OCI-LY3 (cell line): Measurements from ENCODE around the gene SEMA6A.

Source experiments
- H2AFZ ChIP-seq: fragments of 200-600, 300-600 bp; shearing (Covaris generic); 2 replicates; pipeline ENCODE4 v1.6.0; 2014; ENCODE audit warnings: antibody characterized with exemption, low read depth, low read length
- H3K27ac ChIP-seq: fragments of 200-600, 300-600 bp; sonication (generic); 2 replicates; pipeline ENCODE4 v1.5.1; 2014; ENCODE audit warnings: mild to moderate bottlenecking, low read length, moderate library complexity, mixed read lengths
- H3K27me3 ChIP-seq: fragments of 200-600, 300-600 bp; sonication (generic); 2 replicates; pipeline ENCODE4 v1.6.1; 2014; ENCODE audit warnings: low read depth, low read length, mixed read lengths
- H3K36me3 ChIP-seq: fragments of 200-600, 300-600 bp; sonication (generic); replicated peaks from 2 replicates; pipeline ENCODE3; 2014; ENCODE audit warnings: low read depth, low read length, mixed read lengths
- H3K4me1 ChIP-seq: fragments of 300-600, 200-600 bp; sonication (generic); 2 replicates; pipeline ENCODE4 v1.6.1; 2014; ENCODE audit warnings: low read length, mixed read lengths
- H3K4me2 ChIP-seq: fragments of 200-600, 300-600 bp; sonication (generic); 2 replicates; pipeline ENCODE4 v1.6.1; 2014; ENCODE audit warnings: low read length, mixed read lengths
- H3K4me3 ChIP-seq: fragments of 300-600, 200-600 bp; sonication (generic); 2 replicates; pipeline ENCODE4 v1.5.1; 2014; ENCODE audit warnings: antibody characterized with exemption, mild to moderate bottlenecking, low read length, moderate library complexity
- H3K79me2 ChIP-seq: fragments of 300-600, 200-600 bp; shearing (Covaris generic); 2 replicates; pipeline ENCODE4 v1.6.1; 2014; ENCODE audit warnings: mild to moderate bottlenecking, low read length, mixed read lengths
- H3K9ac ChIP-seq: fragments of 300-600, 200-600 bp; shearing (Covaris generic); 2 replicates; pipeline ENCODE4 v1.6.0; 2014; ENCODE audit warnings: mild to moderate bottlenecking, low read length, moderate library complexity
- H3K9me3 ChIP-seq: fragments of 200-600, 300-600 bp; shearing (Covaris generic); 2 replicates; pipeline ENCODE4 v1.6.1; 2014; ENCODE audit warnings: low read length, mixed read lengths; ENCODE audit not compliant: insufficient read depth
- H4K20me1 ChIP-seq: fragments of 200-600, 300-600 bp; sonication (generic); 2 replicates; pipeline ENCODE4 v1.6.1; 2016; ENCODE audit warnings: low read length, mixed read lengths; ENCODE audit not compliant: insufficient read depth
- EZH2phosphoT487 ChIP-seq: fragments of 200-600 bp; shearing (Covaris generic); IDR thresholded peaks from 2 replicates; pipeline ENCODE4 v1.6.1; 2018; ENCODE audit warnings: antibody characterized with exemption, mixed run types, low read depth
- TF ChIP-seq, protein P1 (sequence below): fragments of 200-600, 300-600 bp; sonication (generic); IDR thresholded peaks from 2 replicates; pipeline ENCODE4 v1.5.1; 2014; ENCODE audit warnings: antibody characterized with exemption, low read length, low read depth

SEMA6A gene

DNA sequence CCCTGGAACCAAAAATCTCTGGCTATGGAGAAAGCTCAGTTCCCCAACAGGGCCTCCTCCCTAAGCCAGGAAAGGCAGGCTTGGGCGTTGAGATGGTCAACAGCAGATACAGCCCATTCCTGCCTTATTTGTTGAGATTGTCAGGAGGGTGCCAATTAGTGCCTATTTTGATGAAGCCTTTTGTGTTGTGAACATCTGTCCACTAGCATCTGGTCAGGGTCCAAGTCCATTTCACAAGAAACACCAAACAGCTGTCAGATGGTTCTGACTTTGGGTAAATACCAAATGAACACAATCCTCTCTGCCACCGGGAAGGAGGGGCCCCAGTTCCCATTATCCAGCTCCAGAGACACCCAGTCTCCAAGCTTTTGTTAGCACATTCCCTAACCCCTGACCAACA is 19.9 kb downstream of the SEMA6A start:
- Histone ChIP-seq H2AFZ (no peak overlapping the region), H3K9ac (no peak overlapping the region), H3K4me3 (no peak overlapping the region), H3K27ac (no peak overlapping the region), H3K27me3 (no peaks in the 10 kb centered on the region), H3K36me3 (no peaks in the 10 kb centered on the region), H4K20me1 (no peaks in the 10 kb centered on the region), H3K9me3 (no peaks in the 10 kb centered on the region), H3K4me2 (no peak overlapping the region), H3K79me2 (no peaks in the 10 kb centered on the region), H3K4me1 (no peaks in the 10 kb centered on the region)
- no peak for TF ChIP-seq EZH2phosphoT487
- TF ChIP-seq, protein P1, sequence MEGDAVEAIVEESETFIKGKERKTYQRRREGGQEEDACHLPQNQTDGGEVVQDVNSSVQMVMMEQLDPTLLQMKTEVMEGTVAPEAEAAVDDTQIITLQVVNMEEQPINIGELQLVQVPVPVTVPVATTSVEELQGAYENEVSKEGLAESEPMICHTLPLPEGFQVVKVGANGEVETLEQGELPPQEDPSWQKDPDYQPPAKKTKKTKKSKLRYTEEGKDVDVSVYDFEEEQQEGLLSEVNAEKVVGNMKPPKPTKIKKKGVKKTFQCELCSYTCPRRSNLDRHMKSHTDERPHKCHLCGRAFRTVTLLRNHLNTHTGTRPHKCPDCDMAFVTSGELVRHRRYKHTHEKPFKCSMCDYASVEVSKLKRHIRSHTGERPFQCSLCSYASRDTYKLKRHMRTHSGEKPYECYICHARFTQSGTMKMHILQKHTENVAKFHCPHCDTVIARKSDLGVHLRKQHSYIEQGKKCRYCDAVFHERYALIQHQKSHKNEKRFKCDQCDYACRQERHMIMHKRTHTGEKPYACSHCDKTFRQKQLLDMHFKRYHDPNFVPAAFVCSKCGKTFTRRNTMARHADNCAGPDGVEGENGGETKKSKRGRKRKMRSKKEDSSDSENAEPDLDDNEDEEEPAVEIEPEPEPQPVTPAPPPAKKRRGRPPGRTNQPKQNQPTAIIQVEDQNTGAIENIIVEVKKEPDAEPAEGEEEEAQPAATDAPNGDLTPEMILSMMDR: no peak

DNA sequence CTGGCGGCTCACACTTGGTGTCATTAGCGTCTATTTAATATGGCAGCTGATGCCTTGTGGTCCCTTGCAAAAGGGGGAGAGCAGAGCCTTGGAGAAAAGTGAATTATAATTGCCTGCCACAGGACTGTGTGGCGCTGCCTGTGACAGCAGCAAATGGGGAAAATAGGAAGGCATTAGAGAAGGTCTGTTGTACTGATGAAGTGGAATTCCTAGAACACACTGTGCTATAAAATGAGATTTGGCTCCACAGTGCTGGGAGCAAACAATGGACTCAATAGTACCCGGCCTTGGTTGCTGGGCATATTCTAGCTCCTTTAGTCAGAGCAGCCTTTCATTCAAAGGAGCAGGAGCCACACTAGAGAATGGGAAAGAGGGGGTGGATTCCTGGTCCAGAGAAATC is 21.3 kb downstream of the SEMA6A start:
- Histone ChIP-seq H3K79me2 (no peaks in the 10 kb centered on the region), H2AFZ (no peak overlapping the region), H3K4me1 (no peaks in the 10 kb centered on the region), H3K4me3 (no peak overlapping the region), H4K20me1 (no peaks in the 10 kb centered on the region), H3K4me2 (no peak overlapping the region), H3K36me3 (no peaks in the 10 kb centered on the region), H3K9ac (no peak overlapping the region), H3K27me3 (no peaks in the 10 kb centered on the region), H3K9me3 (no peaks in the 10 kb centered on the region), H3K27ac (no peak overlapping the region)
- TF ChIP-seq, protein P1: no peak
- no peak for TF ChIP-seq EZH2phosphoT487

DNA sequence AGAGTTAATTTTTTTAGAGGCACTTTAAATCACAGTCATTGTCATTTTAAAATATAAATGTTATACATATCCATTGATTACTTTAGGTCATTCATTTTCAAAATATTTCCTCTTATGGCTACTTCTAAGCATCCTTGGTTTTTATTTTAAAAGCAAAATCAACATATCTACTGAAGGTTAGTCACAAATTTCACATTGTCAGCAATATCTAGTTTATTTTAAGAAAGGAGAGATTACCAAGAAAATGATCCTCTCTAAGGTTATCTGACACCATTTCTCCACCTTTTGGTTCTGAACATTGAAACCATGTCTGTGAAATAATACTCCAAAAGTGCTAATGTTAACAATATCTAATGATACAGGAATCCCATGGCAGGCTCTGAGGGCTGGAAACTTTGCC is 24.5 kb downstream of the SEMA6A start:
- H3K4me3 ChIP-seq: no peak overlapping the region
- no peak overlapping the region for H3K4me2 ChIP-seq
- no peaks in the 10 kb centered on the region for H3K79me2 ChIP-seq
- no peaks in the 10 kb centered on the region for H3K27me3 ChIP-seq
- no peaks in the 10 kb centered on the region for H3K4me1 ChIP-seq
- no peak overlapping the region for H3K27ac ChIP-seq
- no peaks in the 10 kb centered on the region for H3K36me3 ChIP-seq
- H4K20me1 ChIP-seq: no peaks in the 10 kb centered on the region
- H3K9me3 ChIP-seq: peaks cover 11% of the 10 kb centered on the region; the same call in 1 of the 2 replicates
- TF ChIP-seq, protein P1: no peak
- TF ChIP-seq EZH2phosphoT487: no peak
- H3K9ac ChIP-seq: no peak overlapping the region
- no peak overlapping the region for H2AFZ ChIP-seq

DNA sequence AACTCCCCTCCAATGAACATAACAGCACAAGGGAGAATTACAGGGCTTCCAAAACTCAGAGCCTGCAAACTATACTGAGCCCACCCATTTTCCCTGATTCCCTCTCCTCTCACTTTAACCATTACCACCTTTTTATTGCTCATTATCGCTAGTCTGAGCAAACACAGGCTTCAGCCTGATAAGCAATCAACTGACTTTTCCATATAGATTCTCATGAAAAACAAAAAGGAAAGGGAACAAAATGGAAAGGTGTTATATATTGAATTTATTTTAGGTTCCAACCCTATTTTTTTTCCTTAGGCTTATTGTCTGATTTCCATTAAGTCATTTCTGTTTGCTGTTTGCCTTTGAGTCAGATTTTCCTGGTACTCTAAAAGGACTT is 27.9 kb downstream of the SEMA6A start:
- Histone ChIP-seq H3K27ac (no peak overlapping the region), H2AFZ (no peak overlapping the region), H4K20me1 (no peaks in the 10 kb centered on the region), H3K79me2 (no peaks in the 10 kb centered on the region), H3K27me3 (no peaks in the 10 kb centered on the region), H3K4me2 (no peak overlapping the region), H3K9ac (no peak overlapping the region), H3K4me1 (no peaks in the 10 kb centered on the region), H3K36me3 (no peaks in the 10 kb centered on the region), H3K9me3 (peaks cover 11% of the 10 kb centered on the region; the same call in 1 of the 2 replicates), H3K4me3 (no peak overlapping the region)
- TF ChIP-seq EZH2phosphoT487: no peak
- TF ChIP-seq, protein P1: no peak
